ENCODE measurements around the gene PLCXD1.

DNA sequence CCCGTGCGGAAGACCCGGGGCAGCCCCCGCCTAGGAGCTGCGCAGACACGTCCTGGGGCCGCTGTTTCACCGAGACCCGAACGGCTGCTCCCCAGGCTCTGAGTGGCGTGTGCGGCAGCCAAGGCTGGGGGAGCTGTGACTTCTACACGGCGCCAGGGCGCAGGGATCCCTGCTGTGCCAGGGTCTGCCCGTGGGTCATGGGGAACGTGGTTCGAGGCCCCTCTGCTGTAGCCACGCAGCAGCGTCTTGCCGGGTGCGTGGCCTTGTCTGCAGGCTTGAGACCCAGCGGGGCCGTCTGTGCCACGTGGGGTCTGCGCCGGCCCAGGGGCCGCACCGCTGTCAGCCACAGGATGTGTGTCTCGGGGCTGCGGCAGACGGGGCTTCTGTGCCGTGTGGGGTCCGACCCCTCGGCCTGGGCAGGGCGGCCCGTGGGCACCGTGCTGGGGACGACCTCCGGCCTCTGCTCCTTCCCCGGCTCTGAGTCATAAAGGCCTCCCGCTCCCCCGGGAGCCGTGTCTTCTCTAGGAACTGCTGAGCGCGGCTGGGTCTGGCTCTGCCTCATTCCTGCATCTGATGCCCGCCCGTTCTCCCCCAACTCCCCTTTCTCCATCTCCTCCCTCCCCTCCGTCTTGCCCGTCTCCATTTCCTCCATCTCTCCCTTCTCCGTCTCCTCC lies 50.1 kb downstream of the PLCXD1 start:
- TF ChIP-seq, protein P1, sequence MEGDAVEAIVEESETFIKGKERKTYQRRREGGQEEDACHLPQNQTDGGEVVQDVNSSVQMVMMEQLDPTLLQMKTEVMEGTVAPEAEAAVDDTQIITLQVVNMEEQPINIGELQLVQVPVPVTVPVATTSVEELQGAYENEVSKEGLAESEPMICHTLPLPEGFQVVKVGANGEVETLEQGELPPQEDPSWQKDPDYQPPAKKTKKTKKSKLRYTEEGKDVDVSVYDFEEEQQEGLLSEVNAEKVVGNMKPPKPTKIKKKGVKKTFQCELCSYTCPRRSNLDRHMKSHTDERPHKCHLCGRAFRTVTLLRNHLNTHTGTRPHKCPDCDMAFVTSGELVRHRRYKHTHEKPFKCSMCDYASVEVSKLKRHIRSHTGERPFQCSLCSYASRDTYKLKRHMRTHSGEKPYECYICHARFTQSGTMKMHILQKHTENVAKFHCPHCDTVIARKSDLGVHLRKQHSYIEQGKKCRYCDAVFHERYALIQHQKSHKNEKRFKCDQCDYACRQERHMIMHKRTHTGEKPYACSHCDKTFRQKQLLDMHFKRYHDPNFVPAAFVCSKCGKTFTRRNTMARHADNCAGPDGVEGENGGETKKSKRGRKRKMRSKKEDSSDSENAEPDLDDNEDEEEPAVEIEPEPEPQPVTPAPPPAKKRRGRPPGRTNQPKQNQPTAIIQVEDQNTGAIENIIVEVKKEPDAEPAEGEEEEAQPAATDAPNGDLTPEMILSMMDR (IDR thresholded peaks at IDR 0.05 in 8 of 11, conservative IDR thresholded peaks at IDR 0.05 in 3 of 11) = no peak
- TF ChIP-seq POLR2AphosphoS5 (IDR thresholded peaks at IDR 0.05) = peak in 2 of 3 donors; percentile 38 to 59

Data from spleen (tissue), 7 donors.